Neural crest cell (in vitro differentiated cells): ENCODE results near the gene TEX19. TPM values are rescaled to one million over a fixed set of nuclear protein-coding genes. Genes with fewer than 3 reads are reported as not detected.
"Not testable (repeated sequence)": the region's sequence is repeated elsewhere in the genome, so short reads cannot be mapped to it uniquely, and the experiment has no call there.

ENCODE experiments used
- DNase-seq: peaks from one replicate; pipeline ENCODE4 v3.0.0; 2021; ENCODE audit warnings: low read depth, mixed read lengths, low spot score
- H3K27ac Mint-ChIP-seq: one replicate; pipeline ENCODE4 v1.8.0; 2021; ENCODE audit warnings: mild to moderate bottlenecking, mixed read lengths; ENCODE audit not compliant: unreplicated experiment
- H3K27me3 Mint-ChIP-seq: 2 replicates; pipeline ENCODE4 v1.8.0; 2021; ENCODE audit warnings: low read depth, mild to moderate bottlenecking, mixed read lengths
- H3K36me3 Mint-ChIP-seq: 2 replicates; pipeline ENCODE4 v1.8.0; 2021; ENCODE audit warnings: low read depth, mild to moderate bottlenecking, mixed read lengths
- H3K4me1 Mint-ChIP-seq: 2 replicates; pipeline ENCODE4 v1.8.0; 2021; ENCODE audit warnings: mixed read lengths
- H3K4me3 Mint-ChIP-seq: one replicate; pipeline ENCODE4 v1.8.0; 2021; ENCODE audit warnings: mild to moderate bottlenecking, mixed read lengths
- H3K9me3 Mint-ChIP-seq: 2 replicates; pipeline ENCODE4 v1.8.0; 2021; ENCODE audit warnings: mixed read lengths
- total RNA-seq: library from RNA; stranded (reverse); gene quantifications from 2 replicates; pipeline ENCODE4 v1.2.1, GENCODE V29; 2021
- TF ChIP-seq, protein P1 (sequence below): fragments of 200-600 bp; sonication (generic); conservative IDR thresholded peaks from 2 replicates; pipeline ENCODE4 v1.5.0; 2021; ENCODE audit warnings: antibody characterized with exemption, mild to moderate bottlenecking

TEX19 gene
- total RNA-seq, 1 donor from 2014 or later = 0.23 TPM

DNA sequence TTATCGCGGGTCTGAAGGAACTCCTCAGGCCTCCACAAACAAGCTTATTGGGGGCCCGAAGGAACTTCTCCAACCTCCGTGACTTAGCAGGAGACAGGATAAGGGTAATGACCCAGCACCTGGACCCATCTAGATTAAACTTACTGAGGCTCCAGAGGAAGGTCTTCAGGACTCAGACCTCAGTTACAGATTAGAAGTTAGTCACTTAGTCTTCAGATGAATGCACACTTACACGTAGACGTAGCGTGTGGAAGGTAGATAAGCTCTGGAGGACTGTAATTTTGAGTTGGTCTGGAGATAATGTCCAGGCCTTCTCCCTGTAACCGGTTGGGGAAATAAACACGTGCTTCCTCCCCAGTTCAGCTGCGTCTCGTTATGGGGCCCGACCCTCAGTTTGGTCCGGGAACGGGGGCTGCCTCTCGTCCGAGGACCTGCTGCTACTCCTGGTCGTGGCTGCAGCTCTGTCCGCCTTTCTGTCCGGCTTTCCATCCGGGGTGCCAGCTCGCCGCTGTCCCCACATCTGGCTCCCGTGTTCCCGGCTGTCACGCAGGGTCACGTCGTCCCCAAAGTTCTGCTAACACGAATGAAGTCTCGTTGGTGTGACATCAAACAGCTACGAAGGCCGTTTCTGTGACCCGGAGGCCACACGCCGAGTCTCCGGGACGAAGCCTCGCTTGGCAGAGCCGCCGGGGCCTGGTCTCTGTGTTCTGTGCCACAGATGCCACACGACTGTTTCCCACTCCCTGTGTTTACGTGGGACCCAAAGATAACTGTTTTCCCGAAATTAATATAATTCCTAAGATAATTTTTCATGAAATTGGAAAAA is 13.7 kb upstream of the TEX19 start:
- H3K27me3 Mint-ChIP-seq = peaks cover 14% of the 10 kb centered on the region
- no peak overlapping the region for H3K27ac Mint-ChIP-seq
- no peak for DNase-seq
- no peaks in the 10 kb centered on the region for H3K9me3 Mint-ChIP-seq
- H3K4me1 Mint-ChIP-seq = peaks cover 5% of the 10 kb centered on the region
- TF ChIP-seq, protein P1, sequence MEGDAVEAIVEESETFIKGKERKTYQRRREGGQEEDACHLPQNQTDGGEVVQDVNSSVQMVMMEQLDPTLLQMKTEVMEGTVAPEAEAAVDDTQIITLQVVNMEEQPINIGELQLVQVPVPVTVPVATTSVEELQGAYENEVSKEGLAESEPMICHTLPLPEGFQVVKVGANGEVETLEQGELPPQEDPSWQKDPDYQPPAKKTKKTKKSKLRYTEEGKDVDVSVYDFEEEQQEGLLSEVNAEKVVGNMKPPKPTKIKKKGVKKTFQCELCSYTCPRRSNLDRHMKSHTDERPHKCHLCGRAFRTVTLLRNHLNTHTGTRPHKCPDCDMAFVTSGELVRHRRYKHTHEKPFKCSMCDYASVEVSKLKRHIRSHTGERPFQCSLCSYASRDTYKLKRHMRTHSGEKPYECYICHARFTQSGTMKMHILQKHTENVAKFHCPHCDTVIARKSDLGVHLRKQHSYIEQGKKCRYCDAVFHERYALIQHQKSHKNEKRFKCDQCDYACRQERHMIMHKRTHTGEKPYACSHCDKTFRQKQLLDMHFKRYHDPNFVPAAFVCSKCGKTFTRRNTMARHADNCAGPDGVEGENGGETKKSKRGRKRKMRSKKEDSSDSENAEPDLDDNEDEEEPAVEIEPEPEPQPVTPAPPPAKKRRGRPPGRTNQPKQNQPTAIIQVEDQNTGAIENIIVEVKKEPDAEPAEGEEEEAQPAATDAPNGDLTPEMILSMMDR = no peak
- no peak overlapping the region for H3K4me3 Mint-ChIP-seq
- peaks cover 3% of the 10 kb centered on the region for H3K36me3 Mint-ChIP-seq

DNA sequence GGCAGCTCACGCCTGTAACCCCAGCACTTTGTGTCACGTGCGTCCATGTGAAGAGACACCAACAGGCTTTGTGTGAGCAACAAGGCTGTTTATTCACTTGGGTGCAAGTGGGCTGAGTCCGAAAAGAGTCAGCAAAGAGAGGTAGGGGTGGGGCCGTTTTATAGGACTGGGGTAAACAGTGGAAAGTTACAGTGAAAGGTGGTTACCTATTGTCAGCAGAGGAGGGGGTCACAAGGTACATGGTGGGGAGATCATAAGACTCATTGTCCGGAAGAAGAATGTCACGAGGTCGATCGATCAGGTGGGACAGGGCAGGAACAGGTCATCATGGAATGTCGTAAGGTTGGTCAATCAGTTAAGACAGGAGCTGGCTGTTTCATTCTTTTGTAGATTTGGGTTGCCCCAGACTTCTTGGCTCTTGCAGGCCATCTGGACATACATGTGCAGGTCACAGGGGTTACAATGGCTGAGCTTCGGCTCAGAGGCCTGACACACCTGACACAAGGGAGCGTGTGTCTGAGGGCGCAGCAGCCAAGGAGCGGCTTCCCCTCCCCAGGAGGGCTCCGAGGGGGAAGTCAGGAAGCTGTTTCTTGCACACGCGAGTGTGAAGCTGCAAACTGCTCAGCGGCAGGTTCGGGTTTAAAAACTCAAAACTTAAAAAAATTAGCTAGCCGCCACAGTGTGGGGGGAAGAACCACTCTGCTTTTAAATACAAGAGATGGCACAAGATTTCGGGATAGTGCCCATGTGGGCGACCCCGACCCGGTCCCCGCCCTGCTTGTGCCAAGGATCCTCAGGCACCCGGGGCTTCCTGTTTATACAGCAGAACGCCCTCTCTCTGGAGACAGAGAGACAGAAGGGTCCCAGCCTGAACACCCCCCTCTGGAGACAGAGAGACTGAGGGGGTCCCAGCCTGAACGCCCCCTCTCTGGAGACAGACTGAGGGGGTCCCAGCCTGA is 12.4 kb upstream of the TEX19 start:
- H3K27me3 Mint-ChIP-seq = peaks cover 12% of the 10 kb centered on the region
- no peaks in the 10 kb centered on the region for H3K36me3 Mint-ChIP-seq
- peaks cover 5% of the 10 kb centered on the region for H3K4me1 Mint-ChIP-seq
- H3K27ac Mint-ChIP-seq = no peak overlapping the region
- no peak overlapping the region for H3K4me3 Mint-ChIP-seq
- TF ChIP-seq, protein P1 = no peak
- no peaks in the 10 kb centered on the region for H3K9me3 Mint-ChIP-seq
- no peak for DNase-seq

DNA sequence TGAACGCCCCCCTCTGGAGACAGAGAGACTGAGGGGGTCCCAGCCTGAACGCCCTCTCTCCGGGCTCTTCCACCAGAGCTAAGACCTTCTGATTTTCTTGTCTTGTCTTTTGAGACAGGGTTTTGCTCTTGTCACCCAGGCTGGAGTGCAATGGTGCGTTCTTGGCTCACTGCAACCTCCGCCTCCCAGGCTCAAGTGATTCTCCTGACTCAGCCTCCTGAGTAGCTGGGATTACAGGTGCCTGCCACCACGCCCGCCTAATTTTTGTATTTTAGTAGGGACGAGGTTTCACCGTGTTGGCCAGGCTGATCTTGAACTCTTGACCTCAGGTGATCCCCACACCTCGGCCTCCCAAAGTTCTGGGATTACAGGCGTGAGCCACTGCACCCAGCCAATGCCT is 11.1 kb upstream of the TEX19 start:
- H3K4me3 Mint-ChIP-seq, H3K4me1 Mint-ChIP-seq, H3K36me3 Mint-ChIP-seq, H3K27ac Mint-ChIP-seq, DNase-seq, H3K9me3 Mint-ChIP-seq: not testable (repeated sequence)
- H3K27me3 Mint-ChIP-seq = peaks cover 11% of the 10 kb centered on the region

DNA sequence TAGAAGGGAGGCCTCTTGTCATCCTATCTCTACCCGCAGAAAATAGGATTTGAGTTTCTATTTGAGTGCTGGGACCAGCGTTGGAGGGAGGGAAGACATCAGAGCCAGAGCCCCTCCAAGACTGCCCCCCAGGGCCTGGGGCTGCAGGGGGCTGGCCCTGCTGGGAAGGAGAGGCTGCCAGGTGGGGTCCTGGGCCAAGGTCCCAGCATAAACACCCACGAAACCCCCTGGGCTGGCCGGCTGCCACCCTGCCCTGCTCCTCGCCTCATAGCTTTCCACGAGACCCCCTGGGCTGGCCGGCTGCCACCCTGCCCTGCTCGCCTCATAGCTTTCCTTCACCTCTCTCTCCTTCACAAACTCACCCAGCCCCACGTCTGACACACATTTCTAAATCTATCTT is 10.6 kb upstream of the TEX19 start:
- Mint-ChIP-seq H3K4me1 (peaks cover 5% of the 10 kb centered on the region), H3K36me3 (no peaks in the 10 kb centered on the region), H3K4me3 (no peak overlapping the region), H3K27ac (no peak overlapping the region), H3K27me3 (peaks cover 8% of the 10 kb centered on the region), H3K9me3 (no peaks in the 10 kb centered on the region)
- TF ChIP-seq, protein P1 = no peak
- no peak for DNase-seq

DNA sequence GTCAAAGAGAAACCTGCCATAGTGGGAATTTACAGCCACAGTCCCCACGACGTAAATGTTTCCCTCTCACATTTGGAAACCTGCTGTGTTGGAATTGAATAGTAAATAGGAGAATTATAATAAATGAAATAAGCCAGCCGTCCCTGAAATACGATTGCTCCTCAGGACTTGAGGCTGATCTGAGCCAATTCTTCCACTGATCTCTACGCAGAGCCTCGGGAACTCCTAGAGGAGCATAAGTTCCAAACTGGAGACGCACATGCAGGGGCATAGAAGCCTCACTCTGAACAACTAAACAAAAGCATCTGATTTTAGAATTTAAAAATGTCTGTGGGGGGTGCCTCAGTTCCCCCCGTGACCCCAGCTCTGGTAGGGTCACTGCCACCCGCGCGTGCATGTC is 10.2 kb upstream of the TEX19 start:
- H3K36me3 Mint-ChIP-seq = no peaks in the 10 kb centered on the region
- no peaks in the 10 kb centered on the region for H3K9me3 Mint-ChIP-seq
- H3K27me3 Mint-ChIP-seq = peaks cover 8% of the 10 kb centered on the region
- H3K4me3 Mint-ChIP-seq = no peak overlapping the region
- peaks cover 5% of the 10 kb centered on the region for H3K4me1 Mint-ChIP-seq
- TF ChIP-seq, protein P1 = no peak
- H3K27ac Mint-ChIP-seq = no peak overlapping the region
- DNase-seq = no peak
